A549 (cell line): ENCODE data around the gene ITGB7. TPM values are rescaled to one million over a fixed set of nuclear protein-coding genes. Genes with fewer than 3 reads are reported as not detected.
A peak's percentile ranks its signal among the peaks of the same experiment; 100 is the strongest.

Experiments
- ATAC-seq, 2 experiments: fragments of 200-7000 bp in 1 of 2; fragments of >200 bp in 1 of 2; cut with Nextera tagmentation in 1 of 2; cut with Tn5 transposase in 1 of 2; 3 replicates each; pipeline versions ENCODE4 v1.8.0 to v1.9.1; 2018 to 2020; ENCODE audit warnings: mild to moderate bottlenecking in 1 of 2, moderate library complexity in 1 of 2
- CTCF ChIA-PET: fragments of 300-600 bp; sonication (Branson Sonifier 250); formaldehyde crosslinking; extraction: SDS; loops from one replicate; lab custom pipeline; 2021; ENCODE audit warnings: antibody characterized with exemption, inconsistent platforms; lab: Yijun Ruan, JAX
- POLR2A ChIA-PET: fragments of 350-600 bp; formaldehyde crosslinking; extraction: SDS; loops from one replicate; lab custom pipeline; 2021; ENCODE audit warnings: antibody characterized with exemption, inconsistent platforms; lab: Yijun Ruan, JAX
- DNase-seq, 2 experiments: peaks; one replicate each; pipeline versions ENCODE4 v3.0.0 to v3.0.0-alpha.2; 2011 to 2016; ENCODE audit warnings: low read depth in 1 of 2, low spot score in 1 of 2
- FAIRE-seq: peaks from 2 replicates; lab custom pipeline; 2011; peaks lifted over from hg19 to GRCh38; lab: Jason Lieb, UNC
- H3K27ac ChIP-seq, 2 experiments: fragments of >200 bp; sonication (Bioruptor Twin); formaldehyde crosslinking; 3 replicates each; pipeline ENCODE4 v1.5.1; 2016 to 2017
- H3K4me1 ChIP-seq: fragments of >200 bp; sonication (Bioruptor Twin); formaldehyde crosslinking; 3 replicates; pipeline ENCODE4 v1.6.1; 2016
- H3K4me2 ChIP-seq: fragments of >200 bp; sonication (Bioruptor Twin); formaldehyde crosslinking; 3 replicates; pipeline ENCODE4 v1.6.1; 2016
- H3K4me3 ChIP-seq: fragments of >200 bp; sonication (Bioruptor Twin); formaldehyde crosslinking; 3 replicates; pipeline ENCODE4 v1.5.1; 2016
- H3K9me3 ChIP-seq: fragments of >200 bp; sonication (Bioruptor Twin); formaldehyde crosslinking; 3 replicates; pipeline ENCODE4 v1.6.1; 2016
- ATOH8 ChIP-seq: fragments of 250-450 bp; sonication (Bioruptor Pico); IDR thresholded peaks from 2 replicates; pipeline ENCODE4 v1.5.0; 2020; ENCODE audit warnings: low read depth, mild to moderate bottlenecking, moderate library complexity
- BHLHE40 ChIP-seq: IDR thresholded peaks from 2 replicates; pipeline ENCODE4 v1.6.1; 2012; ENCODE audit warnings: low read depth, low read length, inconsistent platforms
- CEBPB ChIP-seq, 2 experiments: fragments of >200 bp in 1 of 2; sonication (Bioruptor Twin) in 1 of 2; formaldehyde crosslinking in 1 of 2; IDR thresholded peaks; 2 replicates each; pipeline ENCODE4 v1.6.1; 2012 to 2016
- CHD2 ChIP-seq: fragments of 150-350 bp; IDR thresholded peaks from 2 replicates; pipeline ENCODE4 v1.6.1; 2014; ENCODE audit warnings: low read length; ENCODE audit not compliant: partially characterized antibody
- CHD4 ChIP-seq: fragments of 200-600 bp; sonication (generic); IDR thresholded peaks from 2 replicates; pipeline ENCODE4 v1.6.1; 2016; ENCODE audit warnings: antibody characterized with exemption, mild to moderate bottlenecking, borderline replicate concordance
- E2F6 ChIP-seq: IDR thresholded peaks from 2 replicates; pipeline ENCODE4 v1.6.1; 2012; ENCODE audit warnings: low read depth, borderline replicate concordance
- FOSL2 ChIP-seq, 2 experiments: fragments of 450-650 bp in 1 of 2; fragments of >200 bp in 1 of 2; sonication (Bioruptor Twin) in 1 of 2; formaldehyde crosslinking; IDR thresholded peaks; 2 replicates each; pipeline versions ENCODE4 v1.5.0 to v1.6.1; 2016 to 2020; ENCODE audit warnings: mild to moderate bottlenecking in 1 of 2, moderate library complexity in 1 of 2
- HES2 ChIP-seq: fragments of >200 bp; sonication (Bioruptor Twin); formaldehyde crosslinking; IDR thresholded peaks from 2 replicates; pipeline ENCODE4 v1.6.1; 2016
- HOXA7 ChIP-seq: fragments of 250-450 bp; sonication (Bioruptor Pico); IDR thresholded peaks from 2 replicates; pipeline ENCODE4 v1.5.0; 2020; ENCODE audit warnings: mild to moderate bottlenecking, moderate library complexity
- HOXB5 ChIP-seq: fragments of 250-450 bp; sonication (Bioruptor Pico); IDR thresholded peaks from 2 replicates; pipeline ENCODE4 v1.5.0; 2020; ENCODE audit warnings: mild to moderate bottlenecking, moderate library complexity
- JUN ChIP-seq, 2 experiments: fragments of >200 bp; sonication (Bioruptor Twin); formaldehyde crosslinking; IDR thresholded peaks; 2 replicates in 1 of 2; 3 replicates in 1 of 2; pipeline ENCODE4 v1.6.1; 2016 to 2017
- KDM1A ChIP-seq: fragments of 200-600 bp; sonication (generic); IDR thresholded peaks from 2 replicates; pipeline ENCODE4 v1.6.1; 2016; ENCODE audit warnings: low read depth, mild to moderate bottlenecking
- KDM5A ChIP-seq: fragments of 200-600 bp; sonication (generic); IDR thresholded peaks from 2 replicates; pipeline ENCODE4 v1.6.1; 2016; ENCODE audit warnings: antibody characterized with exemption, mild to moderate bottlenecking
- MAX ChIP-seq: IDR thresholded peaks from 2 replicates; pipeline ENCODE4 v1.6.1; 2012
- MAZ ChIP-seq: fragments of 150-350 bp; IDR thresholded peaks from 2 replicates; pipeline ENCODE4 v1.6.1; 2014; ENCODE audit warnings: antibody characterized with exemption, low read depth, low read length, borderline replicate concordance
- MYC ChIP-seq: IDR thresholded peaks from 2 replicates; pipeline ENCODE4 v1.6.1; 2012; ENCODE audit warnings: mild to moderate bottlenecking, inconsistent platforms, low read length, improper control_type of control experiment, borderline replicate concordance
- NPAS2 ChIP-seq: fragments of 250-450 bp; sonication (Bioruptor Pico); IDR thresholded peaks from 2 replicates; pipeline ENCODE4 v1.8.0; 2022; ENCODE audit warnings: mild to moderate bottlenecking, moderate library complexity, borderline replicate concordance
- NR3C1 ChIP-seq: fragments of >200 bp; sonication (Bioruptor Twin); formaldehyde crosslinking; IDR thresholded peaks from 3 replicates; pipeline ENCODE4 v1.6.1; 2017
- POLR2AphosphoS2 ChIP-seq: conservative IDR thresholded peaks from 2 replicates; pipeline ENCODE4 v1.6.1; 2012; ENCODE audit warnings: low read length, improper control_type of control experiment, inconsistent platforms
- RARB ChIP-seq: fragments of 250-450 bp; sonication (Bioruptor Pico); IDR thresholded peaks from 2 replicates; pipeline ENCODE4 v1.8.0; 2021; ENCODE audit warnings: mild to moderate bottlenecking, moderate library complexity
- RCOR1 ChIP-seq: fragments of 150-350 bp; IDR thresholded peaks from 2 replicates; pipeline ENCODE4 v1.6.1; 2014; ENCODE audit warnings: antibody characterized with exemption, low read length, low read depth
- REST ChIP-seq: fragments of 200-600 bp; sonication (generic); IDR thresholded peaks from 2 replicates; pipeline ENCODE4 v1.6.1; 2016; ENCODE audit warnings: antibody characterized with exemption, mild to moderate bottlenecking, moderate library complexity
- RFX5 ChIP-seq: fragments of 450-650 bp; IDR thresholded peaks from 2 replicates; pipeline ENCODE4 v1.7.1; 2014; ENCODE audit warnings: antibody characterized with exemption, mild to moderate bottlenecking, moderate library complexity
- RNF2 ChIP-seq: fragments of 200-600 bp; sonication (generic); IDR thresholded peaks from 2 replicates; pipeline ENCODE4 v1.6.1; 2016; ENCODE audit warnings: low read depth, mild to moderate bottlenecking, antibody characterized with exemption, moderate library complexity, borderline replicate concordance
- SREBF2 ChIP-seq: fragments of 450-650 bp; IDR thresholded peaks from 2 replicates; pipeline ENCODE4 v1.6.1; 2014; ENCODE audit warnings: mild to moderate bottlenecking, moderate library complexity
- TFCP2L1 ChIP-seq: fragments of 250-450 bp; sonication (Bioruptor Pico); IDR thresholded peaks from 2 replicates; pipeline ENCODE4 v1.5.0; 2021; ENCODE audit warnings: mild to moderate bottlenecking
- USF2 ChIP-seq: fragments of 450-650 bp; IDR thresholded peaks from 2 replicates; pipeline ENCODE4 v1.6.1; 2014; ENCODE audit warnings: antibody characterized with exemption
- ZNF302 ChIP-seq: fragments of 250-450 bp; sonication (Bioruptor Pico); IDR thresholded peaks from 2 replicates; pipeline ENCODE4 v1.9.0; 2021; ENCODE audit warnings: inconsistent platforms, mild to moderate bottlenecking, moderate library complexity
- WGBS: methylation state at CpG from one replicate; pipeline ENCODE4 v1.1.6; 2017; ENCODE audit errors: missing lambda C conversion rate; 5-methylcytosine and 5-hydroxymethylcytosine counted together
- polyA plus RNA-seq, 4 experiments: library from polyadenylated mRNA; depleted of rRNA in 3 of 4; stranded (reverse); fragments of >200 nt; fragmentation: RNase III in 1 of 4; extraction: RNeasy Plus Mini Kit Qiagen cat#74134 plus additional on column Dnase treatment in 1 of 4; gene quantifications; 2 replicates in 3 of 4; 3 replicates in 1 of 4; pipeline ENCODE4 v1.2.3, GENCODE V29; 2011 to 2017

ITGB7 gene
- polyA plus RNA-seq, 2 of the 4 experiments (the other 2 are of a cell fraction) = 0.54 to 0.56 TPM

- peak overlapping the region in 1 of 2 experiments; percentile 92; a peak in 2 of 6 replicates for H3K27ac ChIP-seq
- 85% methylated on average over 7 of the region's 10 CpGs for WGBS
- ATAC-seq (no peak), FAIRE-seq (no peak), DNase-seq (no peak)
- no peak overlapping the region for H3K4me3 ChIP-seq
- peaks cover 36% of the 10 kb centered on the region for H3K4me1 ChIP-seq
- H3K9me3 ChIP-seq = no peaks in the 10 kb centered on the region
- H3K4me2 ChIP-seq = peak overlapping the region; percentile 97; the same call in 2 of the 3 replicates
- ChIA-PET POLR2A (interaction anchor here (1.2 kb wide), 1 partner anchor 9 kb away, joined by 3 read pairs; no protein-coding TSS in a partner anchor), CTCF (interaction anchor here (1.0 to 3.9 kb wide), 6 partner anchors 17 to 91 kb away, joined by 3 to 39 read pairs (median 5); partner anchors contain the start of gene AAAS)
- TF ChIP-seq POLR2AphosphoS2 (no peak), CHD4 (no peak), RCOR1 (no peak), MAX (no peak), USF2 (no peak), HES2 (no peak), RNF2 (no peak), MYC (no peak), RARB (CRISPR knock-in tag) (no peak), HOXA7 (CRISPR knock-in tag) (no peak), FOSL2 (IDR thresholded peaks at IDR 0.05) (no peak), FOSL2 (CRISPR knock-in tag; IDR thresholded peaks at IDR 0.05) (no peak), RFX5 (no peak), TFCP2L1 (CRISPR knock-in tag) (no peak), ZNF302 (CRISPR knock-in tag) (no peak), JUN (IDR thresholded peaks at IDR 0.05) (no peak), CHD2 (no peak), SREBF2 (no peak), ATOH8 (CRISPR knock-in tag) (no peak), MAZ (no peak)
Measured at GRCh38 chr12:53230108-53230845, 23.2 kb upstream of the ITGB7 start.

- ChIA-PET CTCF (interaction anchor here (0.6 to 3.9 kb wide), 8 partner anchors 12 to 92 kb away, joined by 3 to 39 read pairs (median 4); partner anchors contain the start of gene AAAS), POLR2A (interaction anchor here (1.2 kb wide), 1 partner anchor 8 kb away, joined by 3 read pairs; no protein-coding TSS in a partner anchor)
- no peak overlapping the region for H3K4me3 ChIP-seq
- no peak overlapping the region for H3K27ac ChIP-seq
- FAIRE-seq = no peak
- H3K9me3 ChIP-seq = no peaks in the 10 kb centered on the region
- DNase-seq = no peak
- no peak overlapping the region for H3K4me2 ChIP-seq
- ATAC-seq = no peak
- TF ChIP-seq RARB (CRISPR knock-in tag) (no peak), NPAS2 (CRISPR knock-in tag) (no peak), BHLHE40 (no peak), E2F6 (no peak), NR3C1 (no peak), CHD4 (no peak), HOXB5 (CRISPR knock-in tag) (no peak), RCOR1 (no peak), CEBPB (IDR thresholded peaks at IDR 0.05) (no peak), KDM1A (no peak), KDM5A (no peak), FOSL2 (IDR thresholded peaks at IDR 0.05) (no peak), FOSL2 (CRISPR knock-in tag; IDR thresholded peaks at IDR 0.05) (no peak), REST (no peak)
- WGBS = 91% methylated on average over 2 of the region's 2 CpGs
- H3K4me1 ChIP-seq = peaks cover 41% of the 10 kb centered on the region
Measured at GRCh38 chr12:53229454-53229853, 22.4 kb upstream of the ITGB7 start.
